Endothelial cell of umbilical vein (primary cell): ENCODE measurements around the gene CLDN14. TPM values are rescaled to one million over a fixed set of nuclear protein-coding genes. Genes with fewer than 3 reads are reported as not detected.

Experiments used
- BruUV-seq: library from RNA; stranded (reverse); fragments of 400-500 nt; replicated peaks from 2 replicates; lab custom pipeline; 2021; lab: Mats Ljungman, UMichigan
- CTCF ChIA-PET: fragments of 300-600, 350-600 bp; sonication (Branson Sonifier 250); formaldehyde crosslinking; loops from one replicate; lab custom pipeline; 2021; ENCODE audit warnings: antibody characterized with exemption, inconsistent platforms; lab: Charles Lee
- POLR2A ChIA-PET: fragments of 300-600, 350-600 bp; sonication (Branson Sonifier 250); formaldehyde crosslinking; loops from one replicate; lab custom pipeline; 2021; ENCODE audit warnings: antibody characterized with exemption, inconsistent platforms; lab: Charles Lee
- DNase-seq: peaks from one replicate; pipeline ENCODE4 v3.0.0-alpha.2; 2011; ENCODE audit warnings: low read depth, low spot score
- FAIRE-seq: peaks from 2 replicates; lab custom pipeline; 2011; peaks lifted over from hg19 to GRCh38; lab: Jason Lieb, UNC
- H2AFZ ChIP-seq: 2 replicates; pipeline ENCODE4 v1.6.0; 2012; ENCODE audit warnings: low read depth, low read length, control low read depth, inconsistent platforms
- H3K27ac ChIP-seq: 2 replicates; pipeline ENCODE4 v1.5.1; 2011; ENCODE audit warnings: low read depth, mild to moderate bottlenecking, control low read depth, low read length, moderate library complexity; ENCODE audit not compliant: insufficient read depth
- H3K27me3 ChIP-seq, 2 experiments: 2 replicates each; pipeline versions ENCODE4 v1.6.0 to v1.6.1; 2011; ENCODE audit warnings: low read length in 2 of 2, mixed read lengths in 1 of 2; ENCODE audit not compliant: control insufficient read depth in 2 of 2, insufficient read depth in 2 of 2
- H3K36me3 ChIP-seq, 2 experiments: 2 replicates in 1 of 2; 3 replicates in 1 of 2; pipeline ENCODE4 v1.5.1; 2011; ENCODE audit warnings: low read length in 2 of 2, mild to moderate bottlenecking in 1 of 2, moderate library complexity in 1 of 2; ENCODE audit not compliant: control insufficient read depth in 2 of 2, insufficient read depth in 2 of 2; ENCODE audit errors: extremely low read depth in 1 of 2
- H3K4me1 ChIP-seq: 3 replicates; pipeline ENCODE4 v1.5.1; 2011; ENCODE audit warnings: mild to moderate bottlenecking, low read length; ENCODE audit not compliant: control insufficient read depth, insufficient read depth; ENCODE audit errors: extremely low read depth
- H3K4me2 ChIP-seq: 2 replicates; pipeline ENCODE4 v1.6.1; 2011; ENCODE audit warnings: low read length, control low read depth, mixed read lengths; ENCODE audit not compliant: insufficient read depth
- H3K4me3 ChIP-seq, 3 experiments: fragments of 200-600 bp in 1 of 3; sonication (generic), shearing (Covaris generic) in 1 of 3; replicated peaks in 1 of 3; 2 replicates each; pipeline ENCODE4 v1.5.1; 2011 to 2016; ENCODE audit warnings: control low read depth in 3 of 3, low read length in 3 of 3, mild to moderate bottlenecking in 2 of 3, inconsistent platforms in 1 of 3, low read depth in 1 of 3, moderate library complexity in 1 of 3; ENCODE audit not compliant: insufficient read depth in 1 of 3
- H3K79me2 ChIP-seq: 2 replicates; pipeline ENCODE4 v1.6.0; 2012; ENCODE audit warnings: low read length, inconsistent platforms; ENCODE audit not compliant: control insufficient read depth, insufficient read depth
- H3K9ac ChIP-seq: replicated peaks from 2 replicates; pipeline ENCODE3; 2011; ENCODE audit warnings: low read length, control low read depth; ENCODE audit not compliant: insufficient read depth; ENCODE audit errors: extremely low read depth
- H3K9me1 ChIP-seq: replicated peaks from 3 replicates; pipeline ENCODE4 v1.6.0; 2011; ENCODE audit warnings: mild to moderate bottlenecking, low read length; ENCODE audit not compliant: control insufficient read depth, insufficient read depth; ENCODE audit errors: extremely low read depth
- H3K9me3 ChIP-seq: replicated peaks from 2 replicates; pipeline ENCODE4 v1.5.1; 2012; ENCODE audit warnings: low read length, inconsistent platforms; ENCODE audit not compliant: control insufficient read depth, insufficient read depth
- H4K20me1 ChIP-seq: replicated peaks from 2 replicates; pipeline ENCODE3; 2011; ENCODE audit warnings: mild to moderate bottlenecking, low read length; ENCODE audit not compliant: control insufficient read depth, insufficient read depth; ENCODE audit errors: extremely low read depth
- CTCF ChIP-seq, 2 donors: IDR thresholded peaks; 1 replicate in 1 of 2; 2 replicates in 1 of 2; pipeline ENCODE4 v1.5.1; 2011; ENCODE audit warnings: low read length in 2 of 2, mild to moderate bottlenecking in 2 of 2, moderate library complexity in 2 of 2, control low read depth in 1 of 2, inconsistent platforms in 1 of 2, low read depth in 1 of 2; ENCODE audit not compliant: insufficient read depth in 1 of 2; ENCODE audit errors: extremely low read depth in 1 of 2
- EZH2 ChIP-seq: IDR thresholded peaks from 2 replicates; pipeline ENCODE4 v1.6.1; 2012; ENCODE audit warnings: borderline replicate concordance, low read depth, mild to moderate bottlenecking, moderate library complexity, low read length, inconsistent platforms; ENCODE audit not compliant: severe bottlenecking
- FOS ChIP-seq: IDR thresholded peaks from 2 replicates; pipeline ENCODE4 v1.6.1; 2011; ENCODE audit warnings: mild to moderate bottlenecking, low read length, moderate library complexity, borderline replicate concordance; ENCODE audit not compliant: insufficient read depth
- GATA2 ChIP-seq: IDR thresholded peaks from 2 replicates; pipeline ENCODE4 v1.7.0; 2011; ENCODE audit warnings: low read depth, mild to moderate bottlenecking, moderate library complexity, mixed read lengths, low read length; ENCODE audit not compliant: insufficient read length, insufficient read depth
- JUN ChIP-seq: IDR thresholded peaks from 2 replicates; pipeline ENCODE4 v1.6.1; 2011; ENCODE audit warnings: borderline replicate concordance, low read depth; ENCODE audit not compliant: insufficient read length, insufficient read depth
- MAX ChIP-seq: IDR thresholded peaks from 2 replicates; pipeline ENCODE4 v1.6.1; 2011; ENCODE audit not compliant: insufficient read depth, insufficient read length
- MYC ChIP-seq: IDR thresholded peaks from one replicate; pipeline ENCODE4 v1.6.1; 2011; ENCODE audit warnings: mild to moderate bottlenecking, low read depth, low read length
- POLR2A ChIP-seq: IDR thresholded peaks from 2 replicates; pipeline ENCODE4 v1.6.1; 2012; ENCODE audit warnings: low read depth, mild to moderate bottlenecking, control low read depth, low read length
- POLR2AphosphoS5 ChIP-seq: IDR thresholded peaks from 2 replicates; pipeline ENCODE4 v1.6.1; 2012; ENCODE audit warnings: low read depth, mild to moderate bottlenecking, control low read depth, low read length, moderate library complexity; ENCODE audit not compliant: insufficient read depth
- dilution Hi-C: fragments of 300-500 bp; cut with MboI; formaldehyde crosslinking; loops from one replicate; pipeline ENCODE4 v1.15.0; 2019; ENCODE audit warnings: low sequenced_read_pairs; ENCODE audit not compliant: extremely low pct_ligation_motif_present
- intact Hi-C: fragments of 100-400 bp; cut with micrococcal nuclease; formaldehyde crosslinking; loops from one replicate; pipeline ENCODE4 v1.10.0; 2022
- polyA plus RNA-seq, 4 experiments: library from polyadenylated mRNA; depleted of rRNA in 3 of 4; stranded (reverse) in 3 of 4; unstranded in 1 of 4; fragments of >200 nt; gene quantifications; 2 replicates each; pipeline versions ENCODE4 v1.2.1 to v1.2.3, GENCODE V29; 2011 to 2012; ENCODE audit warnings: missing spikeins in 1 of 4
- total RNA-seq: library from RNA; stranded (reverse); gene quantifications from 2 replicates; pipeline ENCODE4 v1.2.3, GENCODE V29; 2021

CLDN14 gene
- total and polyA plus RNA-seq, 2 donors (not counting 3 experiments of a cell fraction or from before 2014, with no cell fraction given), result 1.0 to 2.5 TPM

GRCh38 chr21:36509973-36510664 lies 30.2 kb upstream of the CLDN14 start:
- TF ChIP-seq MAX (no peak), POLR2A (no peak), GATA2 (no peak)
- intact Hi-C loops (no loop called here), dilution Hi-C loops (no loop called here)
- Histone ChIP-seq H3K79me2 (no peaks in the 10 kb centered on the region), H3K9me3 (no peaks in the 10 kb centered on the region), H3K9me1 (no peaks in the 10 kb centered on the region), H3K4me3 (no peak overlapping the region), H2AFZ (peak overlapping the region; percentile 4), H3K4me1 (peaks cover 20% of the 10 kb centered on the region), H3K9ac (no peak overlapping the region), H3K36me3 (no peaks in the 10 kb centered on the region), H3K27me3 (no peaks in the 10 kb centered on the region), H4K20me1 (no peaks in the 10 kb centered on the region), H3K4me2 (no peak overlapping the region), H3K27ac (peak overlapping the region; percentile 12)
- FAIRE-seq, result no peak
- DNase-seq, result peak; percentile 36
- no TSS peak for BruUV-seq
- CTCF ChIA-PET, result no interaction called here
- POLR2A ChIA-PET, result no interaction called here

GRCh38 chr21:36508948-36509347 lies 29.0 kb upstream of the CLDN14 start:
- ChIA-PET POLR2A (no interaction called here), CTCF (interaction anchor here (1.2 to 1.8 kb wide), 2 partner anchors 78 to 122 kb away, joined by 5 to 6 read pairs; no protein-coding TSS in a partner anchor)
- Histone ChIP-seq H4K20me1 (no peaks in the 10 kb centered on the region), H3K27ac (no peak overlapping the region), H3K36me3 (no peaks in the 10 kb centered on the region), H3K9me1 (no peaks in the 10 kb centered on the region), H3K4me2 (no peak overlapping the region), H3K4me3 (no peak overlapping the region), H3K27me3 (no peaks in the 10 kb centered on the region), H2AFZ (no peak overlapping the region), H3K79me2 (no peaks in the 10 kb centered on the region), H3K4me1 (peaks cover 20% of the 10 kb centered on the region), H3K9me3 (no peaks in the 10 kb centered on the region), H3K9ac (no peak overlapping the region)
- TF ChIP-seq MAX (no peak), JUN (no peak), CTCF (IDR thresholded peaks at IDR 0.05; ENCODE audit: extremely low read depth in 1 of 2, insufficient read depth in 1 of 2, low read depth in 1 of 2, low read length in 2 of 2) (no peak), EZH2 (no peak), MYC (no peak), POLR2A (no peak), GATA2 (no peak), FOS (no peak), POLR2AphosphoS5 (no peak)
- no peak for FAIRE-seq
- DNase-seq, result no peak
- intact Hi-C loops (no loop called here), dilution Hi-C loops (no loop called here)
- BruUV-seq, result no TSS peak
